Kidney epithelial cell (primary cell): ENCODE measurements around the gene KLK12. TPM values are rescaled to one million over a fixed set of nuclear protein-coding genes. Genes with fewer than 3 reads are reported as not detected.

Experiments
- DNase-seq: peaks from one replicate; pipeline ENCODE4 v3.0.0-alpha.2; 2010; ENCODE audit warnings: low read depth
- H3K27me3 ChIP-seq: 2 replicates; pipeline ENCODE4 v1.6.0; 2011; ENCODE audit warnings: low read length; ENCODE audit not compliant: control insufficient read depth, insufficient read depth
- H3K36me3 ChIP-seq: 2 replicates; pipeline ENCODE4 v1.5.1; 2011; ENCODE audit warnings: low read length; ENCODE audit not compliant: control insufficient read depth, insufficient read depth
- H3K4me3 ChIP-seq: 2 replicates; pipeline ENCODE4 v1.5.1; 2011; ENCODE audit warnings: low read depth, mild to moderate bottlenecking, control low read depth, low read length
- total RNA-seq: library from RNA; depleted of rRNA; stranded (reverse); fragments of >200 nt; gene quantifications from 2 replicates; pipeline ENCODE4 v1.2.3, GENCODE V29; 2015
- TF ChIP-seq, protein P1 (sequence below): IDR thresholded peaks from 2 replicates; pipeline ENCODE4 v1.5.1; 2011; ENCODE audit warnings: mild to moderate bottlenecking, moderate library complexity, low read length, control low read depth, inconsistent platforms; ENCODE audit not compliant: insufficient read depth, poor library complexity, severe bottlenecking

KLK12 gene
- total RNA-seq, 1 donor from 2014 or later, result not detected

DNA sequence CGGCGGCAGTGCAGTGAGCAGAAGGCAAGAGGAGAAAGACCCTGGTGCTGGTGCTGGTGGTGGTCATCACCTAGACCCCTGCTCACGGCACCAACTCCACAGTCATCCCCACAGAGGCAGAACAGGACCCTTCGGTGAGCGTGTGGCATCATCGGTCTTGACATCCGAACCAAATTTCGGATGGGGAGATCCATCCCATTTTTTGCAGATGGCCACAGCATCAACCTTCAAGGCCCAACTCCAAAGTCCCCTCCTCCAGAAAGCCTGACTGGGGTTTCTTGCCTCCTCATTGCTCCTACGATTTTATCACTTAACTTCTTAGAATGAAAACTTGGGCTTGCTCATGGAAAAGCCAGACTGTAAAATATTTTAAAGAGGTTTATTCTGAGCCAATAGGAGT is 8.7 kb upstream of the KLK12 start:
- TF ChIP-seq, protein P1, sequence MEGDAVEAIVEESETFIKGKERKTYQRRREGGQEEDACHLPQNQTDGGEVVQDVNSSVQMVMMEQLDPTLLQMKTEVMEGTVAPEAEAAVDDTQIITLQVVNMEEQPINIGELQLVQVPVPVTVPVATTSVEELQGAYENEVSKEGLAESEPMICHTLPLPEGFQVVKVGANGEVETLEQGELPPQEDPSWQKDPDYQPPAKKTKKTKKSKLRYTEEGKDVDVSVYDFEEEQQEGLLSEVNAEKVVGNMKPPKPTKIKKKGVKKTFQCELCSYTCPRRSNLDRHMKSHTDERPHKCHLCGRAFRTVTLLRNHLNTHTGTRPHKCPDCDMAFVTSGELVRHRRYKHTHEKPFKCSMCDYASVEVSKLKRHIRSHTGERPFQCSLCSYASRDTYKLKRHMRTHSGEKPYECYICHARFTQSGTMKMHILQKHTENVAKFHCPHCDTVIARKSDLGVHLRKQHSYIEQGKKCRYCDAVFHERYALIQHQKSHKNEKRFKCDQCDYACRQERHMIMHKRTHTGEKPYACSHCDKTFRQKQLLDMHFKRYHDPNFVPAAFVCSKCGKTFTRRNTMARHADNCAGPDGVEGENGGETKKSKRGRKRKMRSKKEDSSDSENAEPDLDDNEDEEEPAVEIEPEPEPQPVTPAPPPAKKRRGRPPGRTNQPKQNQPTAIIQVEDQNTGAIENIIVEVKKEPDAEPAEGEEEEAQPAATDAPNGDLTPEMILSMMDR, result no peak
- no peak for DNase-seq
- no peaks in the 10 kb centered on the region for H3K36me3 ChIP-seq
- no peak overlapping the region for H3K4me3 ChIP-seq
- no peaks in the 10 kb centered on the region for H3K27me3 ChIP-seq

DNA sequence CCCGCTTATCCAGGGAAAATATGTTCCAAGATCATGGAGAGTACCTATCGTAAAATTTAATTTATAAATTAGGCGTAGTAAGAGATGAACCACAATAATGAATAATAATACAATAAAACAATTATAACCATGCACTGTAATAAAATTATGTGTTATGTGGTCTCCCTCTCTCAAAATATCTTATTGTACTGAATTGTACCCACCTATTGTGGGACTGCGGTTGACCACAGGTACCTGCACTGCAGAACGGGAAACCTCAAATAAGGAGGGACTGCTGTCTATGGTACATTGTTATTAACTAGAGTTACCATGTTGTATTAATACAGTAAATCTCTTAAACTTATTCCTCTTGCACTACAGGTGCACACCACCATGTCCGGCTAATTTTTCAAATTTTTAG is 5.3 kb upstream of the KLK12 start:
- TF ChIP-seq, protein P1, result no peak
- H3K27me3 ChIP-seq, result no peaks in the 10 kb centered on the region

DNA sequence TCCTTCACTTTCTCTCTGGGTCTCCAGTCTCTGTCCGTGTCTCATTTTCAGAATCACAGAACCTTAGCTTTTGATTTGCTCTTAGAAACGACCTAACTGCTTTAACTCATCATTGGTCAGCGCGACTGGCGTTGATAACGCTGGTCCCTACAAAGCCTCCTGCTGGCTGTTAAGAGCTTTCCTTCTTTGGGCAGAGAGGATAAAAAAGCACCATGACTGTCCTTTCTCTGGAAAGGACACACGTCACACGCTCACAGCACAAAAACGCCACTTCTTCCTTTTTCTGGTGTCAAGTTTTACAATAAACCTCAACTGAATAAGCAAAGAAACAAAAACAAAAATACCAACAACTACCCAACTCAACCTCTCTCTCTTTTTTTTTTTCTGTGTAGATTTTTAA is 1.7 kb upstream of the KLK12 start:
- TF ChIP-seq, protein P1, result no peak
- Histone ChIP-seq H3K4me3 (no peak overlapping the region), H3K27me3 (no peaks in the 10 kb centered on the region), H3K36me3 (no peaks in the 10 kb centered on the region)
- no peak for DNase-seq

More for the DNA sequence above, 5.3 kb upstream of the KLK12 start:
- no peak for DNase-seq
- H3K4me3 ChIP-seq, result no peak overlapping the region
- no peaks in the 10 kb centered on the region for H3K36me3 ChIP-seq

DNA sequence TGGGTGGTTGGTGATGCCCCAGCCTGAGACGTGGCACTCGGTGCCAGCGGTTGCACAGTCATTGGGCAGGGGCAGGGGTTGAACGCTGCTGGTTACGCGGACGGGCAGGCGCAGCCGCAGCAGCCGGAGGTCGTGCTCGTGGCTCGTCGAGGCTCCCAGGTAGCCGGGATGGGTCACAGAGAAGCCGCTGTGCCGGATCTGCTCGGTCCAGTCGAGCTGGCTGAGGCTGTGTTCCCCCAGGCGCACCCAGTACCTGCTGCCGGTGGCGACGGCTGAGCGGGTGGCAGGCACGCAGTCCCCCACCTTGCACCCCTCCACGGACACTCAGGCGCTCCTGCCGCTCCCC is 2.9 kb downstream of the KLK12 start:
- Histone ChIP-seq H3K27me3 (no peaks in the 10 kb centered on the region), H3K4me3 (no peak overlapping the region), H3K36me3 (no peaks in the 10 kb centered on the region)
- no peak for DNase-seq
- TF ChIP-seq, protein P1, result no peak

DNA sequence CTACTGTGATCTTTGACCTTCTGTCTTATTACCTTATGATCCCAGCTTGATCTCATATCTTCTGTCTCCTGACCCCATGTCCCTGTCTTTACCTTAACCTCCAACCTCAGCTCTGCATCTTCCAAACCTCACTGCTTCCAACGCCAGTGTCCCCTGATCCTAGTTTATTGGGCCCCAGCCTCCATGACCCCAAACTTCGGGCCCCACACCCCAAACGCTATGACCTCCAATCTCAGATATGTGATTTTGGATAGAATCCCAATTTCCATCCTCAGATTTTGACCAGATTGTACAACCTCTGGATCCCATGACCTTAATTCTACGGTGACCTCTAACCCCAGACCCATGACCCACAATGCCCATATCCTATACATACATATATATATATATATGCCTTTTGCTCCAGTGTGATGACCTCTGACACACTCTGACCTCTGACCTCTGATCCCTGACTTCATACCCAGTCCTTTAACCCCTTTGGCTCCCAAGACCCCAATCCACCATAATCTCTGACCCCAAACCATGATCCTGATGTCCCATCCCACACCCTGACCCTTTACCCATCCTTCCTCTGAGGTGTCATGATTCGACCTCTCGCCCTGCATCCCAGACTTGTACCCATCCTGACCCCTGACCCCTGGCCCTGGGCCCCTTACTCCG is 3.5 kb downstream of the KLK12 start:
- DNase-seq, result no peak
- Histone ChIP-seq H3K27me3 (no peaks in the 10 kb centered on the region), H3K4me3 (no peak overlapping the region), H3K36me3 (no peaks in the 10 kb centered on the region)
- TF ChIP-seq, protein P1, result no peak

DNA sequence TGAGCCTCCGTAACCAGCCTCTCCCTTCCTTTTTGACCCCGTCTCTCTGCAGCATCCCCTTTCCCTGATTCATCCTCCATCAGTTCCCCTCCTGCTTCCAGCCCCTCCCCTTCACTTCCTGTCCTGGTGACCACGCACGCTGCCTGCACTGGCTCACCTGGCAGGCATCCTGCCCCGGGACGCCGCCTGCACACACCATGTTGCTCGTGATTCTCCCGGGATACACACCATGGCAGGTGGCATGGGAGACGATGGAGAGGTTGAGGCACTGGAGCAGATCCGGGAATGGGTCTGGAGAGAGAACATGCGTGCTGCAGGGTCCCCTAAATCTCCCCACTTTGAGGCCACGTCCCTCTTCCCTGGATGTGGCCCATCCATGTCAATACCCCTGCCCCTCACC is 4.2 kb downstream of the KLK12 start:
- no peaks in the 10 kb centered on the region for H3K36me3 ChIP-seq
- no peak overlapping the region for H3K4me3 ChIP-seq
- no peak for DNase-seq
- TF ChIP-seq, protein P1, result no peak
- no peaks in the 10 kb centered on the region for H3K27me3 ChIP-seq
